Loucy (cell line): ENCODE measurements around the gene SLC25A27.

ENCODE experiments used
- H2AFZ ChIP-seq: fragments of 200-600 bp; sonication (generic); 2 replicates; pipeline ENCODE4 v1.6.0; 2016; ENCODE audit warnings: antibody characterized with exemption, mild to moderate bottlenecking, low read length, moderate library complexity
- H3F3A ChIP-seq: fragments of 200-600 bp; 2 replicates; pipeline ENCODE4 v1.6.0; 2016; ENCODE audit warnings: antibody characterized with exemption, low read depth, mild to moderate bottlenecking
- H3K27me3 ChIP-seq: fragments of 200-600 bp; sonication (generic); 2 replicates; pipeline ENCODE4 v1.6.1; 2014; ENCODE audit warnings: low read length, mild to moderate bottlenecking; ENCODE audit not compliant: insufficient read depth, poor library complexity, severe bottlenecking
- H3K36me3 ChIP-seq: fragments of 200-600 bp; sonication (generic); 2 replicates; pipeline ENCODE4 v1.6.1; 2016; ENCODE audit warnings: low read length; ENCODE audit not compliant: insufficient read depth
- H3K4me1 ChIP-seq: fragments of 200-600 bp; sonication (generic); 2 replicates; pipeline ENCODE4 v1.5.1; 2014; ENCODE audit warnings: low read length, mild to moderate bottlenecking; ENCODE audit not compliant: insufficient read depth, poor library complexity, severe bottlenecking
- H3K4me2 ChIP-seq: fragments of 200-600 bp; sonication (generic); 2 replicates; pipeline ENCODE4 v1.6.0; 2014; ENCODE audit warnings: antibody characterized with exemption, low read length, low read depth, mild to moderate bottlenecking; ENCODE audit not compliant: poor library complexity, severe bottlenecking
- H3K4me3 ChIP-seq: fragments of 200-600 bp; sonication (generic); 2 replicates; pipeline ENCODE4 v1.5.1; 2014; ENCODE audit warnings: low read length, mild to moderate bottlenecking, mixed read lengths; ENCODE audit not compliant: poor library complexity, severe bottlenecking
- H3K79me2 ChIP-seq: fragments of 200-600 bp; sonication (generic); 2 replicates; pipeline ENCODE4 v1.6.1; 2014; ENCODE audit warnings: low read length; ENCODE audit not compliant: insufficient read depth
- H3K9ac ChIP-seq: fragments of 200-600 bp; sonication (generic); 2 replicates; pipeline ENCODE4 v1.6.0; 2014; ENCODE audit warnings: mild to moderate bottlenecking, low read depth, low read length, moderate library complexity; ENCODE audit not compliant: poor library complexity, severe bottlenecking
- H3K9me2 ChIP-seq: fragments of 200-600 bp; sonication (generic); replicated peaks from 2 replicates; pipeline ENCODE4 v1.6.1; 2016; ENCODE audit warnings: low read depth, low read length, mixed read lengths
- H3K9me3 ChIP-seq: fragments of 200-600 bp; sonication (generic); 2 replicates; pipeline ENCODE4 v1.6.1; 2014; ENCODE audit warnings: mild to moderate bottlenecking, antibody characterized with exemption, low read length, low read depth; ENCODE audit not compliant: insufficient read depth
- H4K20me1 ChIP-seq: fragments of 200-600 bp; sonication (generic); 2 replicates; pipeline ENCODE4 v1.6.0; 2014; ENCODE audit warnings: antibody characterized with exemption, low read length, mild to moderate bottlenecking; ENCODE audit not compliant: insufficient read depth, poor library complexity, severe bottlenecking
- CTCF ChIP-seq: fragments of 200-600 bp; sonication (generic); conservative IDR thresholded peaks from 2 replicates; pipeline ENCODE4 v1.5.1; 2014; ENCODE audit warnings: mild to moderate bottlenecking, antibody characterized with exemption, low read length
- EZH2phosphoT487 ChIP-seq: fragments of 200-600 bp; IDR thresholded peaks from 2 replicates; pipeline ENCODE4 v1.6.1; 2018; ENCODE audit warnings: antibody characterized with exemption, mild to moderate bottlenecking, moderate library complexity, borderline replicate concordance

SLC25A27 gene

GRCh38 chr6:46661483-46661882 lies 8.7 kb downstream of the SLC25A27 start:
- no peaks in the 10 kb centered on the region for H3K9me3 ChIP-seq
- no peaks in the 10 kb centered on the region for H3K9me2 ChIP-seq
- TF ChIP-seq EZH2phosphoT487 (no peak), CTCF (no peak)
- no peak overlapping the region for H3K9ac ChIP-seq
- H3K79me2 ChIP-seq, result no peaks in the 10 kb centered on the region
- no peak overlapping the region for H3K4me2 ChIP-seq
- H3K36me3 ChIP-seq, result no peaks in the 10 kb centered on the region
- no peak overlapping the region for H2AFZ ChIP-seq
- no peaks in the 10 kb centered on the region for H3F3A ChIP-seq
- no peaks in the 10 kb centered on the region for H4K20me1 ChIP-seq
- H3K4me1 ChIP-seq, result no peaks in the 10 kb centered on the region
- no peaks in the 10 kb centered on the region for H3K27me3 ChIP-seq
- no peak overlapping the region for H3K4me3 ChIP-seq

GRCh38 chr6:46667377-46667776 lies 14.6 kb downstream of the SLC25A27 start:
- Histone ChIP-seq H4K20me1 (no peaks in the 10 kb centered on the region), H3K9ac (no peak overlapping the region), H3K4me2 (no peak overlapping the region), H3K9me2 (no peaks in the 10 kb centered on the region), H3K79me2 (no peaks in the 10 kb centered on the region), H3K4me1 (no peaks in the 10 kb centered on the region), H3F3A (no peaks in the 10 kb centered on the region), H3K9me3 (no peaks in the 10 kb centered on the region), H3K4me3 (no peak overlapping the region), H3K27me3 (no peaks in the 10 kb centered on the region), H2AFZ (no peak overlapping the region), H3K36me3 (no peaks in the 10 kb centered on the region)
- TF ChIP-seq EZH2phosphoT487 (no peak), CTCF (no peak)

GRCh38 chr6:46674410-46674809 lies 21.6 kb downstream of the SLC25A27 start:
- H4K20me1 ChIP-seq, result no peaks in the 10 kb centered on the region
- H3K4me2 ChIP-seq, result no peak overlapping the region
- no peaks in the 10 kb centered on the region for H3F3A ChIP-seq
- no peak overlapping the region for H3K4me3 ChIP-seq
- H3K9me3 ChIP-seq, result no peaks in the 10 kb centered on the region
- H3K4me1 ChIP-seq, result no peaks in the 10 kb centered on the region
- H3K9ac ChIP-seq, result no peak overlapping the region
- no peaks in the 10 kb centered on the region for H3K9me2 ChIP-seq
- H2AFZ ChIP-seq, result no peak overlapping the region
- TF ChIP-seq CTCF (no peak), EZH2phosphoT487 (no peak)
- H3K79me2 ChIP-seq, result no peaks in the 10 kb centered on the region
- H3K27me3 ChIP-seq, result no peaks in the 10 kb centered on the region
- no peaks in the 10 kb centered on the region for H3K36me3 ChIP-seq
